ENCODE measurements around the gene RET. TPM values are rescaled to one million over a fixed set of nuclear protein-coding genes. Genes with fewer than 3 reads are reported as not detected.

Gene RET
- polyA plus RNA-seq, 3 donors = 0.08 to 0.39 (median 0.14) TPM

- Histone ChIP-seq H3K79me2 (ENCODE audit: insufficient read depth, low read length) (no peaks in the 10 kb centered on the region), H3K4me2 (replicated peaks; ENCODE audit: extremely low read depth, low read length, poor library complexity, severe bottlenecking) (no peak overlapping the region), H3K27me3 (ENCODE audit: control insufficient read depth in 2 of 2, insufficient read depth in 2 of 2, low read length in 2 of 2) (no peaks in the 10 kb centered on the region), H3K36me3 (replicated peaks in 1 of 2; ENCODE audit: control insufficient read depth in 1 of 2, insufficient read depth in 2 of 2, low read length in 2 of 2) (no peaks in the 10 kb centered on the region), H3K9ac (ENCODE audit: insufficient read depth, low read length, poor library complexity, severe bottlenecking) (no peak overlapping the region), H4K20me1 (ENCODE audit: insufficient read depth, low read length) (no peaks in the 10 kb centered on the region), H3K4me1 (ENCODE audit: control insufficient read depth in 1 of 2, insufficient read depth in 2 of 2, low read length in 2 of 2) (no peaks in the 10 kb centered on the region), H3K4me3 (replicated peaks in 1 of 3; ENCODE audit: low read depth in 2 of 3, low read length in 3 of 3) (no peak overlapping the region), H3K27ac (ENCODE audit: low read depth in 1 of 2, low read length in 2 of 2) (no peak overlapping the region), H2AFZ (ENCODE audit: insufficient read depth, low read depth, low read length, poor library complexity, severe bottlenecking) (no peak overlapping the region), H3K9me3 (replicated peaks in 1 of 2; ENCODE audit: control insufficient read depth in 1 of 2, insufficient read depth in 1 of 2, low read length in 2 of 2) (no peaks in the 10 kb centered on the region)
- TF ChIP-seq CTCF (IDR thresholded peaks at IDR 0.05) = no peak
- no peak overlapping the region for H3K4me3 Mint-ChIP-seq
- peaks cover 4 to 7% (median 6%) of the 10 kb centered on the region in 3 donors for H3K27me3 Mint-ChIP-seq (ENCODE audit: low read depth in 3 of 3)
- DNase-seq = no peak
- intact Hi-C loops (cut with micrococcal nuclease) = no loop called here
- WGBS (ENCODE audit: insufficient coverage) = 39% methylated on average over 4 of the region's 4 CpGs
- no peaks in the 10 kb centered on the region for H3K4me1 Mint-ChIP-seq
- no peaks in the 10 kb centered on the region for H3K9me3 Mint-ChIP-seq
- H3K36me3 Mint-ChIP-seq = no peaks in the 10 kb centered on the region
- no peak overlapping the region for H3K27ac Mint-ChIP-seq
These were observed 7.3 kb upstream of the RET start for GRCh38 chr10:43069579-43069978.

GRCh38 chr10:43070121-43071085, 6.5 kb upstream of the RET start:
- TF ChIP-seq CTCF (IDR thresholded peaks at IDR 0.05) = no peak
- Mint-ChIP-seq H3K9me3 (no peaks in the 10 kb centered on the region), H3K27ac (no peak overlapping the region), H3K36me3 (no peaks in the 10 kb centered on the region), H3K4me1 (no peaks in the 10 kb centered on the region), H3K27me3 (ENCODE audit: low read depth in 3 of 3) (peaks cover 10 to 14% (median 13%) of the 10 kb centered on the region in 3 donors), H3K4me3 (no peak overlapping the region)
- Histone ChIP-seq H3K36me3 (replicated peaks in 1 of 2; ENCODE audit: control insufficient read depth in 1 of 2, insufficient read depth in 2 of 2, low read length in 2 of 2) (no peaks in the 10 kb centered on the region), H4K20me1 (ENCODE audit: insufficient read depth, low read length) (no peaks in the 10 kb centered on the region), H3K4me2 (replicated peaks; ENCODE audit: extremely low read depth, low read length, poor library complexity, severe bottlenecking) (no peak overlapping the region), H3K9me3 (replicated peaks in 1 of 2; ENCODE audit: control insufficient read depth in 1 of 2, insufficient read depth in 1 of 2, low read length in 2 of 2) (no peaks in the 10 kb centered on the region), H3K27ac (ENCODE audit: low read depth in 1 of 2, low read length in 2 of 2) (no peak overlapping the region), H3K9ac (ENCODE audit: insufficient read depth, low read length, poor library complexity, severe bottlenecking) (no peak overlapping the region), H3K27me3 (ENCODE audit: control insufficient read depth in 2 of 2, insufficient read depth in 2 of 2, low read length in 2 of 2) (peaks cover 0 to 8% of the 10 kb centered on the region in 2 donors), H2AFZ (ENCODE audit: insufficient read depth, low read depth, low read length, poor library complexity, severe bottlenecking) (no peak overlapping the region), H3K79me2 (ENCODE audit: insufficient read depth, low read length) (no peaks in the 10 kb centered on the region), H3K4me3 (replicated peaks in 1 of 3; ENCODE audit: low read depth in 2 of 3, low read length in 3 of 3) (no peak overlapping the region), H3K4me1 (ENCODE audit: control insufficient read depth in 1 of 2, insufficient read depth in 2 of 2, low read length in 2 of 2) (no peaks in the 10 kb centered on the region)
- intact Hi-C loops (cut with micrococcal nuclease) = no loop called here
- 98% methylated on average over 9 of the region's 17 CpGs for WGBS (ENCODE audit: insufficient coverage)
- DNase-seq = no peak

All from CD14-positive monocyte (primary cell).